Type B pancreatic cell (in vitro differentiated cells): ENCODE measurements around the gene MINDY4B. TPM values are rescaled to one million over a fixed set of nuclear protein-coding genes. Genes with fewer than 3 reads are reported as not detected.

Experiments
- DNase-seq: peaks from one replicate; pipeline ENCODE4 v3.0.0; 2021; ENCODE audit warnings: mixed read lengths; ENCODE audit not compliant: unreplicated experiment; ENCODE audit errors: extremely low spot score
- H3K27ac Mint-ChIP-seq: 2 replicates; pipeline ENCODE4 v1.8.0; 2021; ENCODE audit warnings: mild to moderate bottlenecking, mixed read lengths
- H3K27me3 Mint-ChIP-seq: 2 replicates; pipeline ENCODE4 v1.8.0; 2021; ENCODE audit warnings: mixed read lengths
- H3K36me3 Mint-ChIP-seq: 2 replicates; pipeline ENCODE4 v1.8.0; 2021; ENCODE audit warnings: mixed read lengths
- H3K4me1 Mint-ChIP-seq: one replicate; pipeline ENCODE4 v1.8.0; 2021; ENCODE audit warnings: mixed read lengths; ENCODE audit not compliant: unreplicated experiment
- H3K4me3 Mint-ChIP-seq: 2 replicates; pipeline ENCODE4 v1.8.0; 2021; ENCODE audit warnings: mild to moderate bottlenecking, mixed read lengths
- H3K9me3 Mint-ChIP-seq: 2 replicates; pipeline ENCODE4 v1.8.0; 2021; ENCODE audit warnings: mixed read lengths
- total RNA-seq: library from RNA; stranded (reverse); gene quantifications from 2 replicates; pipeline ENCODE4 v1.2.1, GENCODE V29; 2021; ENCODE audit warnings: low replicate concordance
- TF ChIP-seq, protein P1 (sequence below): fragments of 200-600 bp; sonication (generic); conservative IDR thresholded peaks from 2 replicates; pipeline ENCODE4 v1.5.0; 2021; ENCODE audit warnings: antibody characterized with exemption, mild to moderate bottlenecking

MINDY4B gene
- total RNA-seq, 1 donor from 2014 or later, result not detected

DNA sequence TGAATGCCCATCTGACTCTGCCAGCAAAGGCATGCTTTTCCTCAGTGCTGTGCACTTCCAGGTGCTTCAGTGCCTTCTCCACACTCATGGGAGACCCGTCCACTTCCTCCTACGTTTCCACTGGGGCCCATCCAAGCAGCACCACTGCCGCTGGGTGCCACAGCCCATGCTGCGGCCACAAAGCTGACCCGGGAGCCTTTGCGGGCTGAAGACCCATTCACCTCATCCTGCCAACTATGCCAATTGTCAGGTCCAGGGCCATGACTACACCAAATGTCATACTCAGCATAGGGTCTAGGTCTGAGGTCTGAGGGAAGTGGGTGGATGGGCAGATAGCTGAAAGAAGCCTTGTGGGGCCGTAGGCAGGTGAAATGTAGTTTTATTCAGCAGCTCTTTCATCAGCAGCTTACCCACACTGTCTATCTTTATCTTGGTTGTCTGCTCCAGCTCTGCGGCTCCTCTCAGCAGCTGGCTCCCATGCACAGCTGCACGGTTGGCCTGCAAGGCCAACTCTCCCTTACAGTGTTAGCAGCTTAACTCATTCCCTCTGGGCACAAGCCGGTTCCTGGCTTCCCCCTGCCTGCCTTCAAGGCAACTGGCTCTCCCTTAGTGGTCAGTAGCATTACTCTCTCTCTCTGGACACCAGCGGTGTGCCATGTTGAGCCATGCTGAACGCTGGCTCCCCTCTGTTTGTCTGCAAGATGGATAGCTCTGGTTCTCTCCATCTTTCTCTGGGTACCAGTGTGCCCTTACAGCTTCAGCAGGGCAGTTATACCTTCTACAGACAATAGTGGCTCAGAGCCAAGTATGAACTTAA, 78.6 kb downstream of the MINDY4B start:
- H3K4me3 Mint-ChIP-seq, result no peak overlapping the region
- no peaks in the 10 kb centered on the region for H3K36me3 Mint-ChIP-seq
- no peaks in the 10 kb centered on the region for H3K27me3 Mint-ChIP-seq
- H3K4me1 Mint-ChIP-seq, result no peaks in the 10 kb centered on the region
- H3K9me3 Mint-ChIP-seq, result no peaks in the 10 kb centered on the region
- TF ChIP-seq, protein P1, sequence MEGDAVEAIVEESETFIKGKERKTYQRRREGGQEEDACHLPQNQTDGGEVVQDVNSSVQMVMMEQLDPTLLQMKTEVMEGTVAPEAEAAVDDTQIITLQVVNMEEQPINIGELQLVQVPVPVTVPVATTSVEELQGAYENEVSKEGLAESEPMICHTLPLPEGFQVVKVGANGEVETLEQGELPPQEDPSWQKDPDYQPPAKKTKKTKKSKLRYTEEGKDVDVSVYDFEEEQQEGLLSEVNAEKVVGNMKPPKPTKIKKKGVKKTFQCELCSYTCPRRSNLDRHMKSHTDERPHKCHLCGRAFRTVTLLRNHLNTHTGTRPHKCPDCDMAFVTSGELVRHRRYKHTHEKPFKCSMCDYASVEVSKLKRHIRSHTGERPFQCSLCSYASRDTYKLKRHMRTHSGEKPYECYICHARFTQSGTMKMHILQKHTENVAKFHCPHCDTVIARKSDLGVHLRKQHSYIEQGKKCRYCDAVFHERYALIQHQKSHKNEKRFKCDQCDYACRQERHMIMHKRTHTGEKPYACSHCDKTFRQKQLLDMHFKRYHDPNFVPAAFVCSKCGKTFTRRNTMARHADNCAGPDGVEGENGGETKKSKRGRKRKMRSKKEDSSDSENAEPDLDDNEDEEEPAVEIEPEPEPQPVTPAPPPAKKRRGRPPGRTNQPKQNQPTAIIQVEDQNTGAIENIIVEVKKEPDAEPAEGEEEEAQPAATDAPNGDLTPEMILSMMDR, result no peak
- DNase-seq, result no peak
- no peak overlapping the region for H3K27ac Mint-ChIP-seq

DNA sequence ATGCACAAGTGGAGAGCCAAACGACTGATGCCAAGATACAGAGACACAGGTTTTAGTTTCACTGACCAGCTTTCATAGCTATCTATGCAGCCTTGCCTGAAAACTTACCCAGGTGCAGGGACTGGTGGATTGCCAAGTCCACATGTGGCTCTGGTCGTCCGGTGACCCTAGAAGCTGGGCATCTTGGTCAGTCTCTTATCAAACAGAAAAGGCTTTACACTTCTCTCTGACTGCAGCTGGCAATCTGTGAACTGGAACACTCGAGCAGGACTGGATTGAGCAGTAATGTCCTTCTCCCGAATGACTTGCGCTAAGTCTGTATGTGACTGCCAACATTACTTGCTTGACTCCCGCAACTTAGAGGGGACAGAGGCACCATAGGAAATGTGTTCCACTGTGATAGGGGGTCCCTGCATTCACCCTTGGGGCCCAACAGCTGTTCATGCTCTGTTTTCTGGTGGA, 79.3 kb downstream of the MINDY4B start:
- H3K4me3 Mint-ChIP-seq, result no peak overlapping the region
- DNase-seq, result no peak
- TF ChIP-seq, protein P1, result no peak
- H3K27ac Mint-ChIP-seq, result no peak overlapping the region
- no peaks in the 10 kb centered on the region for H3K9me3 Mint-ChIP-seq
- no peaks in the 10 kb centered on the region for H3K4me1 Mint-ChIP-seq
- H3K27me3 Mint-ChIP-seq, result no peaks in the 10 kb centered on the region
- no peaks in the 10 kb centered on the region for H3K36me3 Mint-ChIP-seq

DNA sequence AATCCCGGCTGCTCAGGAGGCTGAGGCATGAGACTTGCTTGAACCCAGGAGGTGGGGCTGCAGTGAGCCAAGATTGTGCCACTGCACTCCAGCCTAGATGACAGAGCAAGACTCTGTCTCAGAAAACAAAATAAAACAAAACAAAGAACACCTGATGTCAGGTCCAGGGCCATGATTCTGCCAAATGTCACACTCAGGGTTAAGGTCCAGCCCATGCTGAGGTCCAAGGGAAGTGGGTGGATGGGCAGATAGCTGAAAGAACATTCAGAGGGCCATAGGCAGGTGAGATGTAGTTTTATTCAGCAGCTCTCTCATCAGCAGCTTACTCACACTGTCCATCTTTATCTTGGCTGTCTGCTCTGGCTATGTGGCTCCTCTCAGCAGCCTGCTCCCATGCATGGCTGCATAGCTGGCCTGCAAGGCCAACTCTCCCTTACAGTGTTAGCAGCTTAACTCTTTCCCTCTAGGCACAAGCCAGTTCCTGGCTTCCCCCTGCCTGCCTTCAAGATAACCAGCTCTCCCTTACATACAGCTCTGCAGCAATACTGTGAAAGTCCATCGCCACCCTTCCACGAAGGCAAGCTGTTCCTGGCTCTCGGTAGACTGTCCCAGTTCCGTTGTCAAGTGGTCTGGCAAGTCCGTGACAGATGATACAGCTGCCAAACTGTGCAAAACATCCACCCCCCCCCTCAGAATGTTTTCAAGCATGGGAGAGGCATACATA, 79.9 kb downstream of the MINDY4B start:
- H3K36me3 Mint-ChIP-seq, result no peaks in the 10 kb centered on the region
- no peak for DNase-seq
- H3K4me3 Mint-ChIP-seq, result no peak overlapping the region
- H3K27me3 Mint-ChIP-seq, result no peaks in the 10 kb centered on the region
- H3K27ac Mint-ChIP-seq, result no peak overlapping the region
- TF ChIP-seq, protein P1, result no peak
- no peaks in the 10 kb centered on the region for H3K4me1 Mint-ChIP-seq
- no peaks in the 10 kb centered on the region for H3K9me3 Mint-ChIP-seq

DNA sequence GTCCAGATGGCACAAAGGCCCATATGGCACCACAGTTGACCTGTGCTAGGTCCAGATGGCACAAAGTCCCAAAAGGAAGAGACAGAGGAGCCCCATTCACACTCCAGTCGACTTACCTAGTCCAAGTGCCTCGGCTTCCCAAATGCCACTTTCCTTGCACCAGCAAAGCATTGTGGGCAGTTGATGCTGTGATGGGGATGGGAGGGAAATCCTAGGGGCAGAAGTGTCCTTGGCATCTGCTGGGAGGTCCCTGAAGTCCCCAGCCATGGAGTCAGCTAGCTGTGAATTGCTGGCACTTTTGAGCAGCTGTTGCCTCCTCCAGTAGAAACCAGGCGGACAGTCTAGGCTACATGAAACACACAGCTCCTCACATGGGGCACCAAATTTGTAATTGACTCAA, 82.0 kb downstream of the MINDY4B start:
- Mint-ChIP-seq H3K9me3 (no peaks in the 10 kb centered on the region), H3K4me1 (no peaks in the 10 kb centered on the region), H3K36me3 (no peaks in the 10 kb centered on the region), H3K27me3 (no peaks in the 10 kb centered on the region), H3K4me3 (no peak overlapping the region), H3K27ac (no peak overlapping the region)
- TF ChIP-seq, protein P1, result no peak
- no peak for DNase-seq

DNA sequence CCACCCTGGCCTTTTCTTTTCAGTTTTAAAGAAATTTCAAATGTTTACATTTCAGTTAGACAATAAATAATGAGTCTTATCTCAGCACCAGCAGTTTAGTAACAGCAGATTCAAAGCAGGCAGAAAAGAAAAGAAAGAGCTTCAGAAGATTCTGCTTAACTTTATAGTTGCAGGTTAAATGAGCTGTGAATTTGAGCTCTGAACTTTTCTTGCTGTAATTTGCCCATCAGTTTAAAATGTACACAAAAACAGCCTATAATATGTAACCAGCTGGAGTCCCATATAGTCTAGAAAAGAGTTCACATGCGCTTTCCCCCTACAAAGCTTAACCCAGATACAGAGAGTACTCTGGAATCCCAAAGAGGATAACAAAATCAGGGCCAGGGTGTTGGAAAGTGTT, 82.6 kb downstream of the MINDY4B start:
- H3K9me3 Mint-ChIP-seq, result no peaks in the 10 kb centered on the region
- no peaks in the 10 kb centered on the region for H3K4me1 Mint-ChIP-seq
- no peaks in the 10 kb centered on the region for H3K27me3 Mint-ChIP-seq
- DNase-seq, result no peak
- H3K27ac Mint-ChIP-seq, result no peak overlapping the region
- TF ChIP-seq, protein P1, result no peak
- H3K36me3 Mint-ChIP-seq, result no peaks in the 10 kb centered on the region
- no peak overlapping the region for H3K4me3 Mint-ChIP-seq

Other genes starting within 250 kb of the MINDY4B start
- gene ERICH6, start 201.5 kb downstream of the MINDY4B start, total RNA-seq, result not detected in 2 replicates
- gene SIAH2, start 142.3 kb downstream of the MINDY4B start, total RNA-seq, result 18.2 and 26.6 TPM in 2 replicates
- gene CLRN1, start 67.3 kb upstream of the MINDY4B start, total RNA-seq, result not detected in 2 replicates
- 3.2 and 6.4 TPM in 2 replicates for gene MED12L, start 180.2 kb upstream of the MINDY4B start, total RNA-seq